Astrocyte of the cerebellum (primary cell): ENCODE data around the gene LSM7.

Experiments used
- DNase-seq: peaks from one replicate; pipeline ENCODE4 v3.0.0-alpha.2; 2011; ENCODE audit warnings: low read depth
- H3K4me3 ChIP-seq: 2 replicates; pipeline ENCODE4 v1.5.1; 2011; ENCODE audit warnings: mild to moderate bottlenecking, low read depth, low read length, moderate library complexity
- CTCF ChIP-seq: IDR thresholded peaks from 2 replicates; pipeline ENCODE4 v1.5.1; 2012; ENCODE audit warnings: low read length, low read depth, moderate library complexity, mild to moderate bottlenecking; ENCODE audit errors: missing control alignments
- in situ Hi-C: cut with HindIII; loops from 2 replicates; pipeline ENCODE4 v1.10.0; 2017; ENCODE audit warnings: low sequenced_read_pairs

The LSM7 gene

GRCh38 chr19:2321565-2322283, 6.7 kb downstream of the LSM7 start:
- no peak for TF ChIP-seq CTCF
- H3K4me3 ChIP-seq = no peak overlapping the region
- in situ Hi-C loops = loop anchor here (10.0 kb wide), 1 partner anchor 57 kb away; no protein-coding TSS in a partner anchor
- no peak for DNase-seq

- in situ Hi-C loops = loop anchor here (10.0 kb wide), 1 partner anchor 56 kb away; no protein-coding TSS in a partner anchor
- DNase-seq = no peak
- H3K4me3 ChIP-seq = no peak overlapping the region
- no peak for TF ChIP-seq CTCF
Measured at GRCh38 chr19:2320939-2321338, 7.4 kb downstream of the LSM7 start.

- no peak for DNase-seq
- no peak overlapping the region for H3K4me3 ChIP-seq
- TF ChIP-seq CTCF = no peak
- in situ Hi-C loops = loop anchor here (10.0 kb wide), 1 partner anchor 55 kb away; no protein-coding TSS in a partner anchor
Measured at GRCh38 chr19:2320049-2320448, 8.3 kb downstream of the LSM7 start.

- in situ Hi-C loops = no loop called here
- H3K4me3 ChIP-seq = no peak overlapping the region
- no peak for TF ChIP-seq CTCF
- no peak for DNase-seq
Measured at GRCh38 chr19:2319551-2319950, 8.8 kb downstream of the LSM7 start.

- no peak for TF ChIP-seq CTCF
Measured at GRCh38 chr19:2318923-2319322, 9.5 kb downstream of the LSM7 start.

GRCh38 chr19:2317756-2318155, 10.6 kb downstream of the LSM7 start:
- DNase-seq = no peak
- H3K4me3 ChIP-seq = no peak overlapping the region
- TF ChIP-seq CTCF = no peak
- in situ Hi-C loops = no loop called here

More at GRCh38 chr19:2318923-2319322, 9.5 kb downstream of the LSM7 start:
- in situ Hi-C loops = no loop called here
- H3K4me3 ChIP-seq = no peak overlapping the region
- no peak for DNase-seq
